ENCODE data around the gene GLYATL1. TPM values are rescaled to one million over a fixed set of nuclear protein-coding genes. Genes with fewer than 3 reads are reported as not detected.

Gene GLYATL1
- total RNA-seq, 1 experiment from 2014 or later: 3.8 TPM

DNA sequence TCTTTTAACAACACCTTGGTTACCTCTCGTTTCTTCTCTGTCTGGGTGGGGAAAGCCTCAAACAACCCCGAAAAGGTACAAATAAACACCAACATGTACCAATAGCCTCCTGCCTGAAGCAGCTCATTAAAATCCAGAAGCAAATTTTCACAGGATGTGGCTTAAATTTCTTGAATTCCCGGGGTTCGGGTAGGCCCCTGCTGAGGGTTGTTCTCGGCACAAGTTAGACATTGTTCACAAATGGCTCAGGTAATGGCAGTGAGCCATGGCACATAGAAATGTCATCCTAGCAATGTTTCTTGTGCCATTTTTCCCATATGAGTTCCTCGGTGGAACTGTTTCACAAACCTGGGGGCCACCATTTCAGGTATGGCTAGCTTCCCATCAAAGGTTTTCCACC lies 19.7 kb upstream of the GLYATL1 start:
- Histone ChIP-seq H3K36me3 (replicated peaks; ENCODE audit: control insufficient read depth, insufficient read depth, low read length) (no peaks in the 10 kb centered on the region), H3K4me3 (ENCODE audit: insufficient read depth, low read depth, low read length) (no peak overlapping the region), H3K27me3 (ENCODE audit: control insufficient read depth, insufficient read depth, low read length) (no peaks in the 10 kb centered on the region)
- no peak for DNase-seq

DNA sequence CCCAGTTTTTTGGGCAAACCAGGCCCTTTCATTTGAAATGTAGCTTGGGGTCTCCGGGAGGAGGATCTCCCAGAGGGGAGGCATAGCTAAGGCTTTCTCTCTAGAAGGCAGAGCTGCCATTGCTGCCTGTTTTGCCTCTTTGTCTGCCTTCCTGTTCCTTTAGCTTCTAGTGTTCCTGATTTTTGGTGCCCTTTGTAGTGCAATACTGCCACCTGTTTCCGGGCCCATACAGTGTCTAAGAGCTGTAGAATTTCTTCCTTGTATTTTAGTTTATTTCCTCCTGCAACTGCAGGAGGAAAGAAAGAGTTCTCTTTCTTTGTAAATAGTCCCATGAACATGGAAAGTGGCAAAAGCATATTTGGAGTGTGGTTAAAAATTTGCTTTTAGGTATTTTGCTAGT lies 19.3 kb upstream of the GLYATL1 start:
- Histone ChIP-seq H3K4me3 (ENCODE audit: insufficient read depth, low read depth, low read length) (no peak overlapping the region), H3K27me3 (ENCODE audit: control insufficient read depth, insufficient read depth, low read length) (no peaks in the 10 kb centered on the region), H3K36me3 (replicated peaks; ENCODE audit: control insufficient read depth, insufficient read depth, low read length) (no peaks in the 10 kb centered on the region)
- DNase-seq: no peak

DNA sequence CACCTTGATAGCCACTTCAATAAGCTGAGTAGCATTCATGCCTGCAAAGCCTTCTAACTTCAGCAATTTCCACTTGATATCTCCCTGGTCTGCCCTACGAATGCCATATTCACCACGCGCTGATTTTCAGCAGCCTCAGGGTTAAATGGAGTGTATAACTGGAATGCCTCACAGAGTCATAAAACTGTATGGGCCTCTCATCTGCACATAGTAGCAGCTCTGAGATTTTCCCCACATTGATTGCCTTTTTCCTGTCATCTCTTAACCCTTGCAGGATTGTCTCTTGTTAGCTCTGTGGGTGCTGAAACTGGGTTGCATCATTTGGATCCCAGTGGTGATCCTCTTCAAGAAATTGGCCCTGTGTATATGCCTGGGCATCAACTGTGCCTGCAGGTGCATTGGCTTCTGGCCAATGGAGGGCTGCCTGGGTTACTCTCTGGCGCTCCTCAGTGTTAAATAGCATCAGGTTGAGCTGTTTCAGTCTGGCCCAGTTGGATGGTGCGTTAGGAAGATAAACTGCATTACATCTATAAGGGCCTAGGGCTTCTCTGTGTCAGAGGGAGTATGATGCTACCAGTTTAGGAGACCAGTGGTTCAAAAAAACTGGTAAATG lies 17.4 kb upstream of the GLYATL1 start:
- no peaks in the 10 kb centered on the region for H3K36me3 ChIP-seq (replicated peaks; ENCODE audit: control insufficient read depth, insufficient read depth, low read length)
- H3K4me3 ChIP-seq (ENCODE audit: insufficient read depth, low read depth, low read length): no peak overlapping the region
- no peak for DNase-seq

DNA sequence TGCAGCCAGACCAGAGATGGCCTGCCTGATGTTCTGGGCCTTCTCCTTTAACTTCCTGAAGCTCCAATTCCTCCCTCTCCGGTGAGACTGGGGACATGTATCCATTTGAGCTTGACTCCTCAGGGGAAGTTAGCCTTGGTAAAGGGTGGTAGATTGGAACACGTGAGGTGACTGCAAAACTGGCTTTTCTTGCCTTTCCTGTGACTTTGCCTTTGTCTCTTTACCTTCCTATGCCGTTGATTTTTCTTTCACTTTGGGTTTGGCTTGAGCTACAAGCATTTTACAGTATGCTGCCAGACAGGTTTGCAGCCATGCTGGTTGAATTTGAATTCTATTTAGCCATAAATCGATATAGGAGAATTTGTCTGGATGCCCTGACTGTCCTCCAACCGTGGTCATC lies 16.8 kb upstream of the GLYATL1 start:
- DNase-seq: no peak
- no peak overlapping the region for H3K4me3 ChIP-seq (ENCODE audit: insufficient read depth, low read depth, low read length)
- no peaks in the 10 kb centered on the region for H3K36me3 ChIP-seq (replicated peaks; ENCODE audit: control insufficient read depth, insufficient read depth, low read length)
- no peaks in the 10 kb centered on the region for H3K27me3 ChIP-seq (ENCODE audit: control insufficient read depth, insufficient read depth, low read length)

More for the DNA sequence above, 17.4 kb upstream of the GLYATL1 start:
- no peaks in the 10 kb centered on the region for H3K27me3 ChIP-seq (ENCODE audit: control insufficient read depth, insufficient read depth, low read length)

DNA sequence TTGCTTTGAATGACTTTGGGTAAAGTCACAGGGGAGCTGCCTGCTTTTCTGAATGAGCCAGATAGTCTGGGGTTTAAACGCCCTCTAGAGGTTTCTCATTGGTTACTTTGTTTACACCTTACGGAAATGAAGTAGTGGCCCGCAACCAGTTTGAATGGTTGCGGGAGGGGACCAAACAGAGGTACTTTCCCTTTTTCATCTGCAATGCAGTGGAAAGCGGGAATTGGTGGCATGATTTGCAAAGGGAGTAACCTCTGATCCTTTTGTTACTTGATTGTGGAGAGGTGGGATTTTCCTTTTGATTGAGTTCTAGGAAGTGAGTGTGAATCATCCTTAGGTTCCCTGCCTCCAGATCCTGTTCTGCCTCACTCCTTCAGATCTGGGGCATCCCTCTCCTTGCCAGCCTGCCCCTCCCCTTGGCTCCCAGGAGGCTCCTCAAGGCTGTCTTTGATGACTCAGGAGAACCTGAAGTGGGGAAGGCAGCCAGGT lies 15.9 kb upstream of the GLYATL1 start:
- DNase-seq: peak; percentile 20
- Histone ChIP-seq H3K27me3 (ENCODE audit: control insufficient read depth, insufficient read depth, low read length) (no peaks in the 10 kb centered on the region), H3K4me3 (ENCODE audit: insufficient read depth, low read depth, low read length) (peak overlapping the region; percentile 6; the same call in 1 of the 2 replicates), H3K36me3 (replicated peaks; ENCODE audit: control insufficient read depth, insufficient read depth, low read length) (no peaks in the 10 kb centered on the region)

DNA sequence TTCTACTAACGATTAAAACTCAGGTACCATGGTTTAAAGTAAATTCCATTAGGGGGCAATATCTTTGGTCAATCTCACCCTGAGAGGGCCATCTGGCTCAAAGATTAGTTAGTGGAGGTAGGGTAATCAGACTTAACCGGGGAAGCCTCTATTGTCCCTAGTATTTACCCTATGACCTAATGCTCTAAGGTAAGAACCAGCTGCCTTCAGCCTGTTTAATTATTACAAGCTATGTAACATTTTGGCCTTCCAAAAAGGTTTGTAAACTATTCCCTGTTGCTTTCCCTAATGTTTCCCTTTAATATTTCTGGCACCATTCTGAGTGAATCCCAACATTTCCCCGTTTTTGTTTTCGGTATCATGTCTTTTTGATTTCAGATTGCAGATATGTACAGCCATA lies 15.1 kb upstream of the GLYATL1 start:
- DNase-seq: no peak
- H3K4me3 ChIP-seq (ENCODE audit: insufficient read depth, low read depth, low read length): no peak overlapping the region
- H3K36me3 ChIP-seq (replicated peaks; ENCODE audit: control insufficient read depth, insufficient read depth, low read length): no peaks in the 10 kb centered on the region
- H3K27me3 ChIP-seq (ENCODE audit: control insufficient read depth, insufficient read depth, low read length): no peaks in the 10 kb centered on the region

- Histone ChIP-seq H3K27me3 (ENCODE audit: control insufficient read depth, insufficient read depth, low read length) (no peaks in the 10 kb centered on the region), H3K36me3 (replicated peaks; ENCODE audit: control insufficient read depth, insufficient read depth, low read length) (no peaks in the 10 kb centered on the region), H3K4me3 (ENCODE audit: insufficient read depth, low read depth, low read length) (no peak overlapping the region)
- no peak for DNase-seq
These were observed 13.0 kb upstream of the GLYATL1 start for GRCh38 chr11:58926251-58926650.

- Histone ChIP-seq H3K36me3 (replicated peaks; ENCODE audit: control insufficient read depth, insufficient read depth, low read length) (no peaks in the 10 kb centered on the region), H3K27me3 (ENCODE audit: control insufficient read depth, insufficient read depth, low read length) (no peaks in the 10 kb centered on the region), H3K4me3 (ENCODE audit: insufficient read depth, low read depth, low read length) (no peak overlapping the region)
- DNase-seq: no peak
These were observed 12.6 kb upstream of the GLYATL1 start for GRCh38 chr11:58926695-58927094.

- Histone ChIP-seq H3K36me3 (replicated peaks; ENCODE audit: control insufficient read depth, insufficient read depth, low read length) (no peaks in the 10 kb centered on the region), H3K4me3 (ENCODE audit: insufficient read depth, low read depth, low read length) (peak overlapping the region; percentile 35), H3K27me3 (ENCODE audit: control insufficient read depth, insufficient read depth, low read length) (no peaks in the 10 kb centered on the region)
- peak; percentile 85 for DNase-seq
These were observed 11.7 kb upstream of the GLYATL1 start for GRCh38 chr11:58927393-58928106.

GRCh38 chr11:58928107-58928499 lies 11.2 kb upstream of the GLYATL1 start:
- peak overlapping the region; percentile 35 for H3K4me3 ChIP-seq (ENCODE audit: insufficient read depth, low read depth, low read length)

DNA sequence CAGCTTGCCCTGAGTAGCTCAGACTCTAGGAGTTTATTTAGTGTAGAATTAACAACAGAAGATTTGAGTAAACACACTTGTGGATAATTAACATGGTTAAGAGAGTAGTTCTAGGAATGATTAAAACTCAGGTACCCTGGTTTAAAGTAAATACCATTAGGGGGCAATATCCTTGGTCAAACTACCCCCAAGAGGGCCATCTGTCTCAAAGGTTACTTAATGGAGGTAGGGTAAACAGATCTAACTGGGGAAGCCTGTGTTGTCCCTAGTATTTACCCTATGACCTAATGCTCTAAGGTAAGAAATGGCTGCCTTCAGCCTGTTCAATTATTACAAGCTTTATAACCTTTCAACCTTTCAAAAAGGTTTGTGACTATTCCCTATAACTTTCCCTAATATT lies 10.6 kb upstream of the GLYATL1 start:
- H3K4me3 ChIP-seq (ENCODE audit: insufficient read depth, low read depth, low read length): no peak overlapping the region; the same call in 1 of the 2 replicates
- H3K27me3 ChIP-seq (ENCODE audit: control insufficient read depth, insufficient read depth, low read length): no peaks in the 10 kb centered on the region
- DNase-seq: no peak
- H3K36me3 ChIP-seq (replicated peaks; ENCODE audit: control insufficient read depth, insufficient read depth, low read length): no peaks in the 10 kb centered on the region

More at GRCh38 chr11:58928107-58928499, 11.2 kb upstream of the GLYATL1 start:
- H3K36me3 ChIP-seq (replicated peaks; ENCODE audit: control insufficient read depth, insufficient read depth, low read length): no peaks in the 10 kb centered on the region
- peak; percentile 16 for DNase-seq
- no peaks in the 10 kb centered on the region for H3K27me3 ChIP-seq (ENCODE audit: control insufficient read depth, insufficient read depth, low read length)

- DNase-seq: no peak
- H3K36me3 ChIP-seq (replicated peaks; ENCODE audit: control insufficient read depth, insufficient read depth, low read length): no peaks in the 10 kb centered on the region
- no peaks in the 10 kb centered on the region for H3K27me3 ChIP-seq (ENCODE audit: control insufficient read depth, insufficient read depth, low read length)
- H3K4me3 ChIP-seq (ENCODE audit: insufficient read depth, low read depth, low read length): no peak overlapping the region
These were observed 8.4 kb upstream of the GLYATL1 start for GRCh38 chr11:58930926-58931325.

- no peaks in the 10 kb centered on the region for H3K36me3 ChIP-seq (replicated peaks; ENCODE audit: control insufficient read depth, insufficient read depth, low read length)
These were observed 5.6 kb upstream of the GLYATL1 start for GRCh38 chr11:58933661-58934060.

DNA sequence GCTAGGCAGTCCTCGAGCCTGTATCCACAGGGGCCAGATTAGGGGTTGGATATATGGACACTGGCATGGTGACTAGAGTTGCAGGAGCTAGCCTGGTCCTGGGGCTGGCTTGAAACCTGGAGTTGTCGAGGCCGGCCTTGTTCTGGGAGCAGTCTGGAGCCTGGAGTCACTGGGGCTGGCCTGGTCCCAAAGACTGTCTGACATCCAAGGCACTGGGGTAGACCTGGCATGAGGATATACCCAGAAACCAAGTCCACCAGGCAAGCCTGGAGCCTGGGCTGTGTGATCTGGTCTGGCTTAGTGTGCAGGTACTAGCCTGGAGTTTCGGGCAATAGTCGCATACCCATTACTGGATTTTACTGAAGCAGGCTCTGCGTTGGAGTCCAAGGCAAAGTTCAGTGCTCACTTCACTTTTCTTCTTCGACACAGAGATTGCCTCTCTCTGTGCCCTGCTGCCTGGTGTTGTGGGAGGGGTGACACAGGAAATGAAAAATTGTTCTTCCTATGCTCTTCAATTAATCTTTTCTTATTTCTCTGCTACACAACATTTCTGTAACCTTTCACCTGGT lies 4.3 kb upstream of the GLYATL1 start:
- DNase-seq: no peak
- H3K27me3 ChIP-seq (ENCODE audit: control insufficient read depth, insufficient read depth, low read length): no peaks in the 10 kb centered on the region
- no peak overlapping the region for H3K4me3 ChIP-seq (ENCODE audit: insufficient read depth, low read depth, low read length)
- no peaks in the 10 kb centered on the region for H3K36me3 ChIP-seq (replicated peaks; ENCODE audit: control insufficient read depth, insufficient read depth, low read length)

More at GRCh38 chr11:58933661-58934060, 5.6 kb upstream of the GLYATL1 start:
- no peak overlapping the region for H3K4me3 ChIP-seq (ENCODE audit: insufficient read depth, low read depth, low read length)
- no peak for DNase-seq
- no peaks in the 10 kb centered on the region for H3K27me3 ChIP-seq (ENCODE audit: control insufficient read depth, insufficient read depth, low read length)

- no peak for DNase-seq
- no peak overlapping the region for H3K4me3 ChIP-seq (ENCODE audit: insufficient read depth, low read depth, low read length)
- no peaks in the 10 kb centered on the region for H3K27me3 ChIP-seq (ENCODE audit: control insufficient read depth, insufficient read depth, low read length)
- no peaks in the 10 kb centered on the region for H3K36me3 ChIP-seq (replicated peaks; ENCODE audit: control insufficient read depth, insufficient read depth, low read length)
These were observed 890 bp upstream of the GLYATL1 start for GRCh38 chr11:58938398-58938797.

Measured in H7 (cell line).